ENCODE results near the gene GAS7. TPM values are rescaled to one million over a fixed set of nuclear protein-coding genes. Genes with fewer than 3 reads are reported as not detected.

Gene GAS7
- total RNA-seq, 1 donor from 2014 or later = 51.3 TPM

DNA sequence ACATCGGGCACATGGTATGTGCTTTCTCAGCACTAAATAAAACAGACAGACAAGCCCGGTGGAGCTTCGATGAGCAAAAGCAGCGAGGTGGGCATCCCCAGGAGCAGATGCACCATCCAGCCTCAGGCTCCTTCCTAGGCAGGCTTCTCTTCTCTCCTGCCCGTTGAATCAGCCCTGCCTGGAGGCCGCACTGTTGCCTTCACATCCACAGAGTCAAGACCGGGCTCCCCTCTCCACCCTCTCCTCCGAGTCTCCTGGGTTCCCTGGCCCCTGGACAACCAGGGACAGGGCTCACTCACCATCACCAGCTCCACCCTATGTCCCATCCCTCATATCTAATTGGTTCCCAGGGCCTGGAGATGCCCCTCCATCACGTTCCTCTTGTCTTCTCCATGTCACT, 213.6 kb downstream of the GAS7 start:
- DNase-seq (ENCODE audit: low spot score) = no peak

DNA sequence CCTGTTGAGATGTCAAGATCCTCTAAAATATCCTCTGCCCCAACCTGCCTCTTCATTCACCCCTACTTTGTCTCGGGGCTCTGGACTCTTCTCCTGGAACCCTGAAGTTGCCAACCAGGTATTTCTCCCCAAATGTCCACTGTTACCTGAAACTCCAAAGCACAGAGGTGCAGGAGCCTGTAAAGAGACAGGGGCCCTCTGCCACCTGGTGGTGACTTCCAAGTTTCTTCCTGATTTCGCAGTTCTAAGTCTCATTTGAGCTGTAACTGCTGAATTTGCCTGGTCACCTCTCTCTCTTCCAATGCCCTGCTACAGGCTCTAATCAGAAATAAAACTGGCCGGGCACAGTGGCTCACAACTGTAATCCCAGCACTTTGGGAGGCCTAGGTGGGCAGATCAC, 216.2 kb downstream of the GAS7 start:
- no peak for DNase-seq (ENCODE audit: low spot score)

GRCh38 chr17:9981344-9981915, 217.0 kb downstream of the GAS7 start:
- DNase-seq (ENCODE audit: low spot score) = no peak

GRCh38 chr17:9979463-9979995, 218.9 kb downstream of the GAS7 start:
- DNase-seq (ENCODE audit: low spot score) = no peak

- no peak for DNase-seq (ENCODE audit: low spot score)
Observed at GRCh38 chr17:9977180-9977575, 221.2 kb downstream of the GAS7 start.

DNA sequence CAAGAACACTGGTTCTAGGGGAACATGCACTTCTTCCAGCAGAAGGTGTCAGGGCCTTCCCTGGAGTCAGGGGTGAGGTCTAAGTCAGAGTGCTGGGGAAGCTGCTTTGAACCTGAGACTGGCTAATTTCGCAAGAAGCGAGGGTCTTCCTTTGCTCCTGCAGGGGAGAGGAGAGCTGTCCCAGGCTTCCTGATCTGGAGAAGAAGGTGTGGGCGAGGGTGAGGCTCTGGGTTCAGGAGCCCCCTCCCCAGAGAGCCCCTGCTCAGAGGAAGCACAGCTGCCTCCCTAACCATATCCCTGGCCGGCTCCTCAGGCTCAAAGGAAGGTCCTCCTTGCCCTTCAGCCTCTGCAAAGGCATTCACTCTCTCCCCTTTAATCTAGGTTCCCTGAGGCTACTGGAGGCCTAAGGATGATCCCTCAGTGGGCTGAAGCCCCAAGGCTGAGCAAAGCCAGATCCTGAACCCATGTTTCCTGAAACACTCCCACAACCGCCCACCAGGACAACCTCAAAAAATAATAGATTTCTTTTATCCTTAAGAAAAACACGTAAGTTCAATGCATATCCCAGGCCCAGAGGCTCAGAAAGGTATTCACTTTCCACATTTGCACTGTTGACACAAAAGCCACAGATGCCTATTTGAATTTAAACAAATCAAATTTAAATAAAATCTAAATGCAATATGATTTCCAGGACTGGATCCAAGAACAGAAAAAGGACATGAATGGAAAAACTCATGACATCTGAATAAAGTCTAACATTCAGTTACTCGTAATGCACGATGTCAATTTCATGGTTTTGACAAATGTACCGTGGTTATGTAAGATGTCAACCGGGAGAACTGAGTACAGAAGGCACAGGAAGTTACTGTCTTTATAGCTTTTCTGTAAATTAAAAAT, 221.9 kb downstream of the GAS7 start:
- no peak for DNase-seq (ENCODE audit: low spot score)

DNA sequence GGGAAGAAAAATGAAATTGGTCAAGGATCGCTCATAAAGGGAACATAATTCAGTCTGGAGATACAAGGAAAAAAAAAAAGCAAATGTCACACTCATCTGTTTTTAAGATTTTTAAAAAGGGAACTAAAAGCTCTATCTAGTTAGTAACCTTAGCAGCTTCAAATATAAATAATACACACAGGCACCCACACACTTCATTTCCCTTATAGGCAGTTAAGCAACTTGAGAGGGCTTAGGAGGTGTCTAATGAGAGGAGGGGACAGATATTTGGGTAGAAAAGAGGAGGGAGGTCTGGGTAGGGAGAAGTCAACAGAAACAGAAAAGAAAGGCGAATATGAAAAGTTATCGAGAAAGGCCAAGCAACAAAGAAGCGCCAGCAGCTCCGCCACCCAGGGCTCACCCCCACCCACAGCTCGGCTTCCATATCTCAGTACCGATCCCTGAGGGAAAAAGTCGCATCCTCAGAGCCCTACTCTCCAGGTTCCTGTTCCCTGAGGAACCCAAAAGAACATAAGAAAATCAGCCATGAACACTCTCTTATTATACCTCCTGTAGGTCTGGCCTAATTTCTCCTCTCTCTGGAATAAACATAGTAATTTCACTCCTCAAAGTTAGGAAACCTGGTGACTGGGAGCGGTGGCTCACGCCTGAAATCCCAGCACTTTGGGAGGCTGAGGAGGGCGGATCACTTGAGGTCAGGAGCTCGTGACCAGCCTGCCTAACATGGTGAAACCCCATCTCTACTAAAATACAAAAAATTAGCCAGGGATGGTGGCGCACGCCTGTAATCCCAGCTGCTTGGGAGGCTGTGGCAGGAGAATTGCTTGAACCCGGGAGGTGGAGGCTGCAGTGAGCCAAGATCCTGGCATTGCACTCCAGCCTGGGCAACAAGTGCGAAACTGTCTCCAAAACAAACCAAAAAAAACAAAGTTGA, 223.7 kb downstream of the GAS7 start:
- DNase-seq (ENCODE audit: low spot score) = no peak

DNA sequence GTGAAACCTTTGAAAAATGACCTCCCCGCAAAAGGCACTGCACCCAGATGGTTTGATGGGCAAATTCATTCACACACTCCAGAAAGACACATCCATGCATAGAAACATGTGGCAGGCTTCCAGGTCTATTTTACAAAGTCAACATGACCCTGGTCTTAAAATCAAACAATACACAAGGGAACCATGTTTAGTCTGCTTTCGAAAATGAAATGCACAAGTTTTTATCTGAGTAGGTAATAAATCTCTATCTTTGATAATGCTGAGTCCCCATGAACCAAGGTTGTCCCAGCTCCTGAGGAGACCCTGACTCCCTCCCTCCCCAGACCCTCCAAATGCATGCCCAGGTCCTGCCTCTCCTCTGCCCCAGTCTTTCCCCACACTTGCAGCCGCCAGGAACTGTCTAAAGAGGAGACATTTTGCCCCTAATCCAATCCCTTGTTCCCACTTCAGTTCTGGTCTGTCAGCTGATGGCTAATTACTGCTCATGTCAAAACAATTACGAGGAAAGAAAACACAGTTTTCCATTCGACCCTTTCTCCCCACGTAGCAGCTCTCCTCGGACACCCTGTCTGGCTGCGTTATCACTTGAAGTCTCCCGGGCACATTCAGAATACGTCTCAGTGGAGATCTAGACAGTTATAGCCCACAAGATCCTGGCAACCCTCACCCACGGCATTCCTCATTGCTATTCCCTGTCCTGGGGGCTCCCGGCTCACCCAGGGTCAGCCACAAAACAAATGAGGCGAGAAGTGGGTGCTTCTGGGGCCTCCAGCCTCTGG, 224.5 kb downstream of the GAS7 start:
- DNase-seq (ENCODE audit: low spot score) = no peak

DNA sequence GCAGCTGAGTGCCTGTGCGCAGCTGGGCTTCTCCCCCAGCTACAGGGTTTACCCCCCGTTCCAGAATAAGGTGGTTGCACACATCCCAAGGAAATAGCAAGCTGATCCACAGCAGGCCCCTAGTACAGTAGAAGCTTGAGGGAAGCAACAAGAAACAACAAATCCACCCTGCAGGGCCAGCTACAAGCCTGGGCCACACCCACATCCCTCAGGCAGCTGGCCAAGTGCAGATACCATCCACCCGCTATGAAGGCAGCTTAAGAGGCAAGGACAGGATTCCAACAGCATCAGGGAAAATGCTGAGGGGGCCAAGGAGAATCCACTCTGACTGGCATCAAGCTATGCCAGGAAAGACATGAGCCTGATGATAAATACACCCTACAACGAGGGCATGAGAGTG, 226.4 kb downstream of the GAS7 start:
- DNase-seq (ENCODE audit: low spot score) = peak; percentile 96

GRCh38 chr17:9969301-9969935, 229.0 kb downstream of the GAS7 start:
- DNase-seq (ENCODE audit: low spot score) = no peak

DNA sequence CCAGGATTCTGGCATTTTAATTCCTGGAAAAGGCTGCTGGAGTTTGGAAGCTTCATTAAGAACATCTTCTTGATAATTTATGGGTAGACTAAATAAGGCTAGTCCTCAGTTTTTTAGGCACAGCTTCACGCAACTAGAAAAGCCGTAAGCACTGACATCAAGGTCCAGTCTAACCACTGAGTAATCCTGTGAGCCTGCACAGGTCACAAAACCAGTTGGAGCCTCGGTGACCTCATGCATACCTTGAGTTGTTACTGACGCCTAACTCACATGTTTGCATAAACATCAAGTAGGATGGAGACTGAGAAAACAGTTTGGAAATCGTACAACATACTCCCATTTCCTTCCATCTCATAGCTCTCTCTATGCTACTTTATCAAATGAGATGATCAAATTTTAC, 229.5 kb downstream of the GAS7 start:
- DNase-seq (ENCODE audit: low spot score) = no peak

DNA sequence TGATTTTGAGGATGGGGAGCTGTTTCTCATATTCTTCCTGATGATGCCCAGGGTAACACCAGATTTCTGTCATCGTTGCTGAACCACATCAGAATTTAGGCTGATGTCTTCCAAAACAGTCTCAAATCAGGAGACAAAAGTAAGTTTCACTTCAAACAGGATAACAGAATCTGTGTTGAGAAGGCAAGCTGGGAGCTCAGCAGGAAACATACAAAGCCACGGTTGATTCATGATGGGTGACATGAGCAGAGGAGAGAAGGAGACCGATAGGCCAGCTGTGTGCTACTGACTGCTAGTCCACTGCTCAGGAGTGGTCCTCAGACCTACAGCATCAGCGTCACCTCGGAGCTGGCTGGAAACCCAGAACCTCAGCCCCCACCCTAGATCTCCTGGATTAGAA, 230.4 kb downstream of the GAS7 start:
- peak; percentile 48 for DNase-seq (ENCODE audit: low spot score)

- peak; percentile 55 for DNase-seq (ENCODE audit: low spot score)
Observed at GRCh38 chr17:9959377-9959981, 238.9 kb downstream of the GAS7 start.

- no peak for DNase-seq (ENCODE audit: low spot score)
Observed at GRCh38 chr17:9958586-9959281, 239.7 kb downstream of the GAS7 start.

GRCh38 chr17:9957244-9957643, 241.2 kb downstream of the GAS7 start:
- no peak for DNase-seq (ENCODE audit: low spot score)

DNA sequence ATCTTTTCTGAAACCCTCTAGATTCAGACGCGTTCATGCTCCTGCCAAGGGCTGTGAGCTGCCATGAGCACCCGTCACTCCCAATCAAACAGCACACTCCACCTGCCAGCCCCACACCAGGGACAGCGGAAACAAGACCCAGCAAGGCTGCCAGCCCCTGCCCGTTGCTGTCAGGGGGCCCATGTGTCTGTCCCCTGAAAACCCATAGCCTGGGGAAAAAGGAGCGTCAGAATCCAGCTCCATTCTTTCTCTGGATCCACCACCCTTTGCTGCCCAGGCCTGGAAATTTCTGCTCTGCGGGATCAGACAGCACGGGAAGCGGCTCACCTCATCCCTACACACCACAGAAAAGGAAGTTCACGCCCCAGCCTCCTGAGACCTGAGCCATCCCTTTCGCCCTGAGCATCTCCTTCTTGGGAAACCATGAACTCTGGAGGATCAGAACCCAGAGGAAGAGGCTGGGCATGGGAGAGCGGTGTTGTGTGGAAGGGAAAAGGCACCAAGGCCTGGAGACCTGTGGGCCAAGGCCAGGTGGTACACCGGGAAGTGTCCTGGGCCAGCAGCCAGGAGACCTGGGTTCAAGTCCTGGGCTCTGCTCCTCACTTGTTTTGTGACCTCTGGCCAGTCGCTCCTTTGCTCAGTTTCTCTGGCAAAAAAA, 241.8 kb downstream of the GAS7 start:
- DNase-seq (ENCODE audit: low spot score) = no peak

- no peak for DNase-seq (ENCODE audit: low spot score)
Observed at GRCh38 chr17:9953492-9953891, 244.9 kb downstream of the GAS7 start.

- no peak for DNase-seq (ENCODE audit: low spot score)
Observed at GRCh38 chr17:9951803-9952202, 246.6 kb downstream of the GAS7 start.

DNA sequence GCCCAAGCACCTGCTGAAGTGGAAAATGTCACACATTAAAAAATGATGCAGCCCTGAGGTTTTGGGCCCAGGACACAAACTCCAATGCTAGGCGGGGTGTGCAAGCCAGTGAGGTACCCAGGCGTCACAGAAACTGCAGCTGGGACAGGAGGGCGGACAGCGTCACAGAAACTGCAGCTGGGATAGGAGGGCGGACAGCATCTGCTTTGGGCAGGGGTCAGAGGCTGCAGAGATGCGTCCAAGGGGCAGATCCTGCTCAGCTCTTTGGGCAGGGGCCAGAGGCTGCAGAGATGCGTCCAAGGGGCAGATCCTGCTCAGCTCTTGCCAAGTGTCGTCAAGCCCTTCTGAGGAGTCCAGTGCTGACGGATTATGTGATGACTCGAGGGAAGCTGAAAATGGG, 249.5 kb downstream of the GAS7 start:
- no peak for DNase-seq (ENCODE audit: low spot score)
